Stimulated activated CD4-positive, alpha-beta T cell treated with anti-CD3 and anti-CD28 coated beads, Interleukin-4, amount 100 ng/mL, for 4 hours (primary cell): Measurements from ENCODE around the gene GAL.

Experiments
- DNase-seq, 2 experiments: peaks; one replicate each; pipeline ENCODE4 v3.0.0-alpha.2; 2020

Gene GAL

DNA sequence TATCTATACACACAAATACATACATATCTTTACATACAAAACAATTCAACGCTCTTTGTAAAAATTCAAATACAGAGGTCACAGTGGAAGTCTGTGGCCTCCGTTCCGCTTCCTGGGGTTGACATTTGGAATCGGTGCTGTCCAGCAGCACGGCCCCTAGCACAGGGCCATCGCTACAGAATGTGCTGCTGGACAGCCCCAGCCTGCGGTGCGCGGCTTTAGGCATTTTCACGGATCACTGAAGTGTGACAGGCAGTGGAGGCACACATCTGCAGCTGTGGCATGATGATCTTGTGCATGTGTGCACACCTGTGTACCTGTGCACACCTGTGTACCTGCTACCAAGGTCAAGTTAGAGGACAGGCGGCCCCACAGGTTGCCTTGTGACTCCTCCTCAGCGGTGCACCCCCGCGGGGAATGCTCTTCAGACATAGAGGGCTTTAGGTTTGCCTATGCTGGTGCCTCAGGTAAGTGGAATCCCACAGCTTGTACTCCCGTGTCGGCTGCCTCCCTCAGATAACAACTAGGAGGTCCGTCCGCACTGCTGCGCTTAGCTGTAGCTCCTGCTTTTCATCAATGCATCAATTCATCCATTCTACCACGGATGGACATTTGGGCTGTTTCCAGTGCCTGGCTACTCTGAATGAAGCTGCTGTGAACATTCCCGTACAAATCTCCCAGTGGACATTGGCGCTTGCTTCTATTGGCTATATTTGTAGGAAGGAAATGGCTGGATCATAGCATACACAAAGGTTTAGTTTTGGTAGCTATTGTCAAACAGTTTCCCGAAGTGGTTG, 29.9 kb downstream of the GAL start:
- DNase-seq, result no peak

DNA sequence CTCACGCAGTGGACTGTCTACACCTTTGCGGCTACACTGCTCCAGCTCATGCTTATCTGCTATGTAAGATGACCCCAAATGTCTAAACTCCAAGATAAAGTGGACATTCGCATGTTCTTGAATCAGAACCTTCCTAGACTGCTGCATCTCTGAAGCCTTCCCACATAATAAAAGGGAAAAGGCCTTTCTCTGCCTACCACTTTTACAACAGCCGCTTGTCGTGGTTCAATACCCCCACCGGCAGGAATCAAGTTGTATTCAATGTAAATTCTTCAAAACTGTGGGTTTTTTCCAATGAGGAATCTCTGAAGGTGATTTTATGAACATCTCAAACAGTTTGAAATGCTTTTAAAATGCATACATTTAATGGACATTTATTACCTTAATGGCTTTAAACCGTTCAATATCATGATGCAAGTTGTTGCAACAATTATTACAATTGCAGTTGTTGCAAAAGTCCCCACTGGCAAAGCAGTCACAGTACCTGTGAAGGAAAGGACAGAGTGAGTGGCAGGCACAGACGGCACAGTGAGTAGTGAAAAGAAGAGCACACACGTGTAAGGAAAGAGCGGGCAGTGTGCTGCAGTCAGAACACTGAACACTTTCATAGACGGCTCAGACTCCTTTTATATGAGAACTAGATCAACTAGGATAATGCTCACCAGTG, 31.2 kb downstream of the GAL start:
- no peak for DNase-seq

DNA sequence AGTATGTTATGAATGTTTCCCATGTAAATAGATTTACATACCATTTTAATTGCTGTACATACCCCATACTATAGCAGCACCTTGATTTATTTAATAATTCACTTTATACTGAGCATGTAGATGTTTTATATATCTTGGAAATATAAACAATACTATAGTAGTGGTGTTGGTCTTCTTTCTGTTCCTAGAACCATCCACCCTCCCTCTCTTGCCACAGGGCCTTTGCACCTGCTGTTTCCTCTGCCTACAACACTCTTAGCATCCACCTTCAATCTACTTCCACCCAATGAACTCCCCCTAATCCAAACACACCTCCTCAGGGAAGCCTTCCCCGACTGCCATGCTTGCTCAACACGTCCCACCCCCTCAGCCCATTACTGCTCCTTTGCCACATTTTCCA, 36.7 kb downstream of the GAL start:
- DNase-seq, result no peak

DNA sequence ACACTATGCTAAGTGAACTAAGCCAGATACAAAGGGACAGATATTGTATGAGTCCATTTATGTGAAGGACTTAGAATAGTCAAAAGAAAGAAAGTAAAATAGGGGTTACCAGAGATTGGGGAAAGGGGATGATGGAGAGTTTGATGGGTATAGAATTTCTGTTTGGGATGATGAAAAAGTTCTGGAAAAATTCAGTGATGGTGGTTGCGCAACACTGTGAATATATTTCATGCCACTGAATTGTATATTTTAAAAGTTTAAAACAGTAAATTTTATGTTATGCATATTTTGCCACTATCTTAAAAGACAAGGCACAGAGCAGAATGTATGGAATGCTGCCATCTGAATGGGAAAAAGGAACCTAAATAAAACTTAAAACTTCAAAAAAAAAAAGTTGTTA, 37.8 kb downstream of the GAL start:
- DNase-seq, result no peak

DNA sequence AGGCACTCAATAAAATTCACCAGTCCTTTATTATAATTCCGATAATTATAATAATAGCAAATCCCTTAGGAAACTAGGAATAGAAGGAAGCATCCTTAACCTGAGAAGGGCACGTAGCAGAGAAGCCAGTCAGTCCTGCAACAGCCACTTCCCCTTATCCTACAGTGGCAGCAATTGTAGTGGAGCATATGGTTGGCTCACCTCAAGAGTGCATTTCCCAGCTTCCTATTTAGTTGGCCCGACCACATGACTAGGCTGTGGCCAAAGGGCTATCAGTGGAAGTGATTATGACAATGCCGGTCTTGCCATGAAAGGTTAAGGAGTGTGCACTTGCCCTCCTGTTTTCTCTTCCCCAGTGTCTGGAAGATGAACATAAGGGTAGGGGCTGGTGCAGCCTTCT, 39.9 kb downstream of the GAL start:
- DNase-seq, result no peak

DNA sequence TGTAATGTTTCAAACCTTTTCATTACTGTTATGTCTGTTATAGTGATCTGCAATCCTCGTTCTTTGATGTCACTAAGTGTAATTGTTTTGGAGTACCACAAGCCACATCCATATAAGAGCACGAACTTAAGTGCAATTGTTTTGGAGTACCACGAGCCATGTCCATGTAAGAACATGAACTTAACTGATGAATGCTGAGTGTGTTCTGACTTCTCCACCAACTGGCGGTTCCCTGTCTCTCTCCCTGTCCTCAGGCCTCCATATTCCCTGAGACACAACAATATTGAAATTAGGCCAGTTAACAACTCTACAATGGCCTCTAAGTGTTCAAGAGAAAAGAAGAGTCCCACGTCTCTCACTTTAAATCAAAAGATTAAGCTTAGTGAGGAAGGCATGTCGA, 43.4 kb downstream of the GAL start:
- no peak for DNase-seq

DNA sequence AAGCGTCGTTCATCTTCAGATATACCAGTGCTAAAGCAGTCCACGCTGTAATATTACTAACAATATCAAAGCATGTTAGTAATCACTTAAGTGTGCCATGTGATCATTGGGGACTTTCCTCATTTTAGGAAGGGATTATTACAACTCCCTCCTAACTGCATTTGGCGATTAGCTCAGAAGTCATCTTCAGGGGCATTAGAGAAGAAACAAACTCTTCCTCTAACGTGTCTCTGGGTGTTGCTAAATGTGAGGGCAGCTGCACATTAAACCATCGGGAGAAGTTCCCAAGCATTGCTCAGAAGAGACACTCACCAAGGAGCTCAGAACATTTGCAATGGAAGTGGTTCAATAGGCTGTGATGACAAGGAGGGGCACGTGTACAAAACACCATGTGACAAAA, 49.8 kb downstream of the GAL start:
- DNase-seq, result no peak

DNA sequence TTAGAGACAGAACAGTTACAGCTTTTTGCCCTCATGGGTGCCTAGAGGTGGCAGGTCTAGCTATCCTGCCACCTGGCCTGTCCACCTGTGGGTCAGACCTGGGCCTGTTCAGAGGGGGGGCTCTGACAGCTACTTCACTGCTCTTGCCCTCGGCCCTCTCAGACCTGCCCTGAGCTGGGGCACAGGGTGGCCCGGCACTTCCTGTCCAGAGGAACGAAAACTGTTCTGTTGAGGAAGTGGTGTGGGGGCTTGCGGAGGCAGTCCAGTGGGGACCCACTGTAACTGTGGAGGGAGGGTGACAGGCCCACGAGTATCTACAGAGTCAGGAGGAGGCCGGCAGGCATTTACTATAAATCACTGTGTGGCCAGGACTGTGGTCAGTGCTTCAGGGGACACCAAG, 50.8 kb downstream of the GAL start:
- DNase-seq, result no peak

DNA sequence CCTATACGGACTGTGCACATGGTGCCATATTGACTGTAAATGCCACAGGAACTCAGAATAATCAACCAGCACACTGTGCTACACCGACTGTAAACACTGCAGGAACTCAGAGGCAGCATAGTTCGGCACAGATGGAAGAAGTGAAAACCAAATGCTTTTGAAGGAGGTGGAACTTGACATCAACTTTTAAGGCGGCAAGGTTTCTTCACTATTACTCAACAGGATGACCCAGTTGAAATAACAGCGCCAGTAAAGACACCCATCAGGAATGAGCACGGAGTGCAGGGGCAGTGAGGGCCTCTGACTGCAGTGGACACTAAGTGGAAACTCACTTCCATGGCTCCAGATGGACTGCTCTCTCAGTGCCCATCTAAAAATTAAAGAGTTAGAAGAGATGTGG, 51.3 kb downstream of the GAL start:
- no peak for DNase-seq
